Vagina (tissue), 2 donors: ENCODE data around the gene ALPK1. TPM values are rescaled to one million over a fixed set of nuclear protein-coding genes. Genes with fewer than 3 reads are reported as not detected.

Experiments used
- DNase-seq, 2 donors: peaks; one replicate each; pipeline ENCODE4 v3.0.0-alpha.2; 2017; ENCODE audit errors: extremely low spot score in 2 of 2
- H3K27ac ChIP-seq: fragments of 200-600 bp; sonication (generic); one replicate; pipeline ENCODE4 v1.5.1; 2019
- H3K27me3 ChIP-seq: fragments of 200-600 bp; sonication (generic); one replicate; pipeline ENCODE4 v1.5.1; 2019
- H3K36me3 ChIP-seq, 2 donors: fragments of 200-600 bp; sonication (generic); one replicate each; pipeline ENCODE4 v1.5.1; 2017 to 2019
- H3K4me1 ChIP-seq: fragments of 200-600 bp; sonication (generic); one replicate; pipeline ENCODE4 v1.5.1; 2019
- H3K4me3 ChIP-seq, 2 donors: fragments of 200-600 bp; sonication (generic); 1 replicate in 1 of 2; 2 replicates in 1 of 2; pipeline ENCODE4 v1.5.1; 2016 to 2019
- H3K9me3 ChIP-seq: fragments of 200-600 bp; sonication (generic); one replicate; pipeline ENCODE4 v1.5.1; 2019
- POLR2A ChIP-seq, 2 donors: fragments of 450-650 bp; IDR thresholded peaks; one replicate each; pipeline ENCODE4 v1.6.1; 2017; ENCODE audit warnings: antibody characterized with exemption in 2 of 2, mild to moderate bottlenecking in 2 of 2, moderate library complexity in 2 of 2
- POLR2AphosphoS5 ChIP-seq, 2 donors: sonication (generic); formaldehyde crosslinking; IDR thresholded peaks; one replicate each; pipeline ENCODE4 v1.9.0; 2017; ENCODE audit warnings: antibody characterized with exemption in 2 of 2, mild to moderate bottlenecking in 2 of 2, low read depth in 1 of 2; ENCODE audit not compliant: insufficient read depth in 1 of 2
- intact Hi-C: fragments of 100-400 bp; cut with DNase I; formaldehyde crosslinking; loops from one replicate; pipeline ENCODE4 v1.15.1; 2023
- total RNA-seq: library from RNA; depleted of rRNA; stranded (reverse); fragments of >200 nt; gene quantifications from one replicate; pipeline ENCODE4 v1.2.3, GENCODE V29; 2016
- TF ChIP-seq, protein P1 (sequence below), 3 experiments: fragments of 450-650 bp in 2 of 3; fragments of 200-600 bp in 1 of 3; sonication (generic) in 1 of 3; IDR thresholded peaks; one replicate each; pipeline ENCODE4 v1.5.1; 2017 to 2019; ENCODE audit warnings: antibody characterized with exemption in 3 of 3, mild to moderate bottlenecking in 2 of 3, moderate library complexity in 2 of 3

Gene ALPK1
- total RNA-seq, 1 donor from 2014 or later: 32.2 TPM

DNA sequence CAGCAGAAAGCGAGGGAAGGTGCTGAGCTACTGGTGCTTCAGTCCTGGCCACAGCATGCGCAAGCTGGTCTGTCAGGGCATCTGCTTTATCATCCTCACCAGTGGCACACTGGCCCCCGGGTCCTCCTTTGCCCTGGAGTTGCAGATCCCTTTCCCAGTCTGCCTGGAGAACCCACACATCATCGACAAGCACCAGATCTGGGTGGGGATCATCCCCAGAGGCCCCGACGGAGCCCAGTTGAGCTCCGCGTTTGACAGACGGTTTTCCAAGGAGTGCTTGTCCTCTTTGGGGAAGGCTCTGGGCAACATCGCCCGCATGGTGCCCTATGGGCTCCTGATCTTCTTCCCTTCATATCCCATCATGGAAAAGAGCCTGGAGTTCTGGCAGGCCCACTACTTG, 60.3 kb downstream of the ALPK1 start:
- Histone ChIP-seq H3K4me3 (no peak overlapping the region), H3K9me3 (peaks cover under 1% of the 10 kb centered on the region), H3K4me1 (no peaks in the 10 kb centered on the region), H3K27me3 (no peaks in the 10 kb centered on the region), H3K36me3 (peaks cover 0 to 5% of the 10 kb centered on the region in 2 donors), H3K27ac (no peak overlapping the region)
- intact Hi-C loops: no loop called here
- no peak for TF ChIP-seq POLR2A (IDR thresholded peaks at IDR 0.05)
- no peak for TF ChIP-seq POLR2AphosphoS5 (IDR thresholded peaks at IDR 0.05; ENCODE audit: insufficient read depth in 1 of 2, low read depth in 1 of 2)
- TF ChIP-seq, protein P1, sequence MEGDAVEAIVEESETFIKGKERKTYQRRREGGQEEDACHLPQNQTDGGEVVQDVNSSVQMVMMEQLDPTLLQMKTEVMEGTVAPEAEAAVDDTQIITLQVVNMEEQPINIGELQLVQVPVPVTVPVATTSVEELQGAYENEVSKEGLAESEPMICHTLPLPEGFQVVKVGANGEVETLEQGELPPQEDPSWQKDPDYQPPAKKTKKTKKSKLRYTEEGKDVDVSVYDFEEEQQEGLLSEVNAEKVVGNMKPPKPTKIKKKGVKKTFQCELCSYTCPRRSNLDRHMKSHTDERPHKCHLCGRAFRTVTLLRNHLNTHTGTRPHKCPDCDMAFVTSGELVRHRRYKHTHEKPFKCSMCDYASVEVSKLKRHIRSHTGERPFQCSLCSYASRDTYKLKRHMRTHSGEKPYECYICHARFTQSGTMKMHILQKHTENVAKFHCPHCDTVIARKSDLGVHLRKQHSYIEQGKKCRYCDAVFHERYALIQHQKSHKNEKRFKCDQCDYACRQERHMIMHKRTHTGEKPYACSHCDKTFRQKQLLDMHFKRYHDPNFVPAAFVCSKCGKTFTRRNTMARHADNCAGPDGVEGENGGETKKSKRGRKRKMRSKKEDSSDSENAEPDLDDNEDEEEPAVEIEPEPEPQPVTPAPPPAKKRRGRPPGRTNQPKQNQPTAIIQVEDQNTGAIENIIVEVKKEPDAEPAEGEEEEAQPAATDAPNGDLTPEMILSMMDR (IDR thresholded peaks at IDR 0.05): no peak
- no peak for DNase-seq

DNA sequence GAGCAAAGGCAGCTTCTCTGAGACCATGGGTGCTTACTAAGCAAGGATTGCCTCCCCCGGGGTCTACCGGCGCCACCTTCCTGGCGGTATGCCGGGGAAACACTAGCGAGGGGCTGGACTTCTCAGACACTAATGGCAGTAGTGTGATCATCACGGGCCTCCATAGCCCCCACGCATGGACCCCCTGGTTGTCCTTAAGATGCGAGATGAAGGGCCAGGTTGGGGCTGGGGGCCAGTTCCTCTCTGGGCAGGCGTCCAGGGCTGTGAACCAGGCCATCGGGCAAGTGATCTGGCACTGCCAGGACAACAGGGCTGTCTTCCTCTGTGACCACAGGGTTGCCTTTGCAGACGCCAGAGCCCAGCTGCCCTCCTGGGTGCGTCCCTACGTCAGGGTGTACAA, 60.7 kb downstream of the ALPK1 start:
- TF ChIP-seq POLR2A (IDR thresholded peaks at IDR 0.05) (no peak), POLR2AphosphoS5 (IDR thresholded peaks at IDR 0.05; ENCODE audit: insufficient read depth in 1 of 2, low read depth in 1 of 2) (no peak)
- TF ChIP-seq, protein P1 (IDR thresholded peaks at IDR 0.05): no peak
- Histone ChIP-seq H3K27ac (no peak overlapping the region), H3K9me3 (peaks cover 4% of the 10 kb centered on the region), H3K4me1 (no peaks in the 10 kb centered on the region), H3K4me3 (no peak overlapping the region), H3K27me3 (no peaks in the 10 kb centered on the region), H3K36me3 (peaks cover 0 to 5% of the 10 kb centered on the region in 2 donors)
- no peak for DNase-seq
- intact Hi-C loops: no loop called here

DNA sequence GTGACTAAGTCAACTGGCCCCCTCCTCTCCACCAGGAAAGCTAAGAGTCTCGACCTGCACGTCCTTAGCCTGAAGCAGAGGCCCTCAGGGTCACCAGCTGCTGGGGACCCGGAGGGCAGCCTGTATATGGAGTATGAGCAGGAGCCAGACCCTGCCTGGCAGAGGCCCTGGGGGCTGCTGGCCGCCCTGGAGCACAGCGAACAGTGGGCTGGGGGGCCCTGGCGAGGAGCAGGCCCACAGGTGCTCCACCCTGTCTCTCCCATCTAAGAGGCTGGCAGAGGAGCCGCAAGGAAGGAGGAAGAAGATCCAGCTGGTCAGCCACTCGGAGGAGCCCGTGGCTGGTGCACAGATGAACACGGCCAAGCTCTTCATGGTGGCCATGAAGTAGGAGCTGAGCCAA, 61.2 kb downstream of the ALPK1 start:
- Histone ChIP-seq H3K27me3 (no peaks in the 10 kb centered on the region), H3K36me3 (peaks cover 0 to 5% of the 10 kb centered on the region in 2 donors), H3K9me3 (peaks cover 4% of the 10 kb centered on the region), H3K27ac (no peak overlapping the region), H3K4me3 (no peak overlapping the region), H3K4me1 (no peaks in the 10 kb centered on the region)
- DNase-seq: no peak
- intact Hi-C loops: no loop called here
- TF ChIP-seq POLR2A (IDR thresholded peaks at IDR 0.05) (no peak), POLR2AphosphoS5 (IDR thresholded peaks at IDR 0.05; ENCODE audit: insufficient read depth in 1 of 2, low read depth in 1 of 2) (no peak)
- TF ChIP-seq, protein P1 (IDR thresholded peaks at IDR 0.05): no peak

DNA sequence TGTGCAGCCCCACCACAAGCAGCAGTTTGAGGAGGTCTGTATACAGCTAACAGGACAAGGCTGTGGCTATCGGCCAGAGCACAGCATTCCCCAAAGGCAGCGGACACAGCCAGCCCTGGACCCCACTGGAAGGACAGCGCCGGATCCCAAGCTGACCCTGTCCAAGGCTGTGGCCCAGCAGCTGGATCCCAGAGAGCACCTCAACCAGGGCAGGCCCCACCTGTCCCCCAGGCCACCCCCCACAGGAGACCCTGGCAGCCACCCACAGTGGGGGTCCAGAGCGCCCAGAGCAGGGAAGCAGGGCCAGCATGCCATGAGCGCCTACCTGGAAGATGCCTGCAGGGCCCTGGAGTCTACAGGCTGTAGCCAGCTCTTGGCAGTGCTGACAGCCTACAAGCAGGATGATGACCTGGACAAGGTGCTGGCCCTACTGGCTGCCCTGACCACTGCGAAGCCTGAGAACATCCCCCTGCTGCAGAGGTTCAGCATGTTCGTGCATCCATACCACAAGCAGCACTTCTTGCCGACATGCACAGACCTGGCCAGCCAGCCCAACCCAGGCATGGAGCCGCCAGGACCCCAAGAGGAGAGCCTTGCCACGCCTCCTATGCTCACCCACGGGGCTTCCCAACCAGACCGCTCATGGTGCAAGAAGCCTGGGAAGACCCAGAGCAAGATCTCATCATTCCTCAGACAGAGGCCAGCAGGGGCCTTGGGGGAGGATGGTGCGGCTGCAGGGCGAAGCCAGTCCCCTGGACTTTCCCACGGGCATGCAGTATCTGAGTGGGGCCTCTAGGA, 62.0 kb downstream of the ALPK1 start:
- no peak overlapping the region for H3K27ac ChIP-seq
- peaks cover 4% of the 10 kb centered on the region for H3K9me3 ChIP-seq
- no peak overlapping the region for H3K4me3 ChIP-seq
- no peaks in the 10 kb centered on the region for H3K27me3 ChIP-seq
- DNase-seq: no peak
- intact Hi-C loops: no loop called here
- no peak for TF ChIP-seq POLR2AphosphoS5 (IDR thresholded peaks at IDR 0.05; ENCODE audit: insufficient read depth in 1 of 2, low read depth in 1 of 2)
- TF ChIP-seq, protein P1 (IDR thresholded peaks at IDR 0.05): no peak
- no peaks in the 10 kb centered on the region for H3K4me1 ChIP-seq
- peaks cover 0 to 5% of the 10 kb centered on the region in 2 donors for H3K36me3 ChIP-seq

DNA sequence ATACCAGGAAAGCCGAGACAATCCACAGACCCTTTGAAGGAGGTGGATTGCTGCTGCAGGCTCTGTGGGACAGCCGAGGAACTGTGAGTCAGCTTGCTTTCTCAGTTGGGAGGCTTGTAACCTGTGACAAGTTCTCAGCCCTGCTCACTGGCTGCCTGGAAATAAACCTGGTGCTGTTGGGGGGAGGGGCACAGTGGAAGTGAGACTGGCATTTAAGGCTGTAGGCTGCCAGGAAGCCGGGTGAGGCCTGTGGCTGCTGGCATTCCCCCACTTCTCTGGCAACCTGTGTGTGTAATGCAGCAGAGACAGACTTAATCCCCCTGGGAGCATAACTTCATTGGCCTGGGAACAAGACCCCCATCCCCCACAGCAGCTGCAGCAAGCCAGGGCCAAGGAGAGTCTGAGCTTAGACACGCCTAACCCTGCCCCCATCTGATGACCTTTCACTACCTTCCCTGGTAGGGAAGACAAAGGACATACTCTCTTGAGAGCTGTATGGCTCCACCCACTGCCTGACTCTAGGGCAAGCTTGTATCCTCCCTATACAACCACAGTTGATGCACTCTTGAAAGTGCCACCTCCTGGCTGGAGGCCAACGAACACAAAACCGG, 64.1 kb downstream of the ALPK1 start:
- intact Hi-C loops: no loop called here
- H3K36me3 ChIP-seq: peaks cover 0 to 5% of the 10 kb centered on the region in 2 donors
- no peak overlapping the region for H3K27ac ChIP-seq
- H3K9me3 ChIP-seq: peaks cover 4% of the 10 kb centered on the region
- H3K4me1 ChIP-seq: no peaks in the 10 kb centered on the region
- H3K27me3 ChIP-seq: no peaks in the 10 kb centered on the region
- no peak for DNase-seq
- no peak overlapping the region for H3K4me3 ChIP-seq
- TF ChIP-seq POLR2A (IDR thresholded peaks at IDR 0.05) (no peak), POLR2AphosphoS5 (IDR thresholded peaks at IDR 0.05; ENCODE audit: insufficient read depth in 1 of 2, low read depth in 1 of 2) (no peak)
- TF ChIP-seq, protein P1 (IDR thresholded peaks at IDR 0.05): no peak
